HG03175 (cell line): ENCODE data around the gene WNK1.

Source experiments
- ATAC-seq: cut with Tn5 transposase; IDR thresholded peaks from one replicate; pipeline ENCODE4 v1.9.1; 2021; ENCODE audit warnings: mild to moderate bottlenecking, moderate library complexity; ENCODE audit not compliant: unreplicated experiment

WNK1 gene

DNA sequence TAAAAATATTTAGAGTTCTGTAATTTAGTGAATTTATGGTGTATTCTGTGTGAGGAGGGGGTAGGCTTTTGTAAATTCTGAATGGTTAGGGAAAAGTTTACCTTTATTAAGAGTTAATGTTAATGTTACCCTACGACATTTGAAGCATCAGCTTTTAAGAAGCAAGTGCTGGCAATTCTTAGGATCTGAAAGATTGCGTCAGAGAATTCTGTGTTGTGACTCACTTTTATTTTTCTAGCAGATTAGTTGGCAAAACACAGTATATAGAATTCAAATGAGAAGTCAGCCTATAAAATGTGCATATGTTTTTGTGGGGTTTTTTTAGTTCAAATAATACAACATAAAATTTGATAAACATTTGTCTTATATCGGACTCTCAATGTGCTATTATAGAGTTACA is 99.5 kb downstream of the WNK1 start:
- no peak for ATAC-seq

GRCh38 chr12:852864-853263 is 100.5 kb downstream of the WNK1 start:
- ATAC-seq = no peak

DNA sequence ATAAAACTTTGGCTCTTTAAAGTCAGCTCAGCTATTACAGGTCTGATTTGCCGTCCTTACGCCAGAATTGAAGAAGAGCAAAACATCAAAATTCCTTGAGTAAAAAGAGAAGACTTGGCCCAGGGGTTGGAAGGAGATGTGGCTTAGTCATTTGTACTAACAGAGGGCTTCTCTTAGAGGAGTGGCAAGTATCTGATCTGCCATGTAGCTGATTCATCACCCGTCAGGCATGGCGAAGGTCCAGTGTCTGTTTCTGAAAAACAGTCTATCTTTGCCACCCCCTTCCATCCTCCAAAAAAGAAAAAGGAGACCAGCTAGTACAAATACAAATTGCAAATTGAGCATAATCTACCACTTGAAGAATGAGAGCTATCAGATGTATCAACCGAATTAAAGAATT is 105.2 kb downstream of the WNK1 start:
- no peak for ATAC-seq

DNA sequence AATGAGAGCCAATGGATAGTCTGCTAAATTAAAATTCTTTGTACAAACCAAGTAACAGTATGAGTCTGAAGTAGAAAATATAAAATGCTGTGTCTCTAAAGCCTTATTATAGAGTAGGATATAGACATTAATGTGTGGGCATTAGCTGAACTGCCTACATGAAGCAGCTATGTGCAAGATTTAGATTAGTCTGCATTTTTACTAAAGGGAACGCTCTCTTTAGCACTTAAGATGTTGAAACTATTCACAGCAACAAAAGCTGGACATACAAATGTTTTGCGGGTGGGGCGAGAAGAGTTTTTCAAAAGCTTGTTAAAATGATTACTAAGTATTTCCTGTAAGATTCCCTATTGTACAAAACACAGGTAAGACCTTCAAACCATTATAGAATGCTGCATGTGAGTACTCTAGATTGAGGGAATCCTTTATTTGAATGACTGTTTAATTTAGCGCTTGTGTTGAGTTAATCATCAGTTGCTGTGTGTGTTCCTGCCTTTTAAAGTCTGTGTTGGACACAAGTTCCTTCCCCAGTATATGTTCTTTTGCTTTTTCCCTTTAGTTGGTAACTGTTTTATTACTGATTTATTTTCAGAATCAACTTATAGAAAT is 110.0 kb downstream of the WNK1 start:
- no peak for ATAC-seq

DNA sequence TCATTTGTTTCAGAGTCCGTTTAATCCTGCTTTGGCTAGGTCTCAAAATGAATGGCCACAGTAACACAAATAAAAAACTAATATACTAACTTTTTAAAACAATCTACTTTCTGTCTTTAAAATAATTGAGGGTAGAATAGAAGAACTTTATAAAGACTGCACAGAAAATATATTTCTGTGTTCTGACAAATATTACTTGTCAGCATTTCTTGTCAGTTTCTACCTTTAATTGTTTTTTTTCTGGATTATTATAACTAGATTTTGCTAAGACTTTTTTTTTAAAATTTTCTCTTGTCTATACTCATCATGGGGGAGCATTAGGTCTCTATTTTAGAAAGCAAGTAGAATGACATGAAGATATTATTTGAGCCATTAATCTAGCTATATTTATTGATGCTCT is 110.9 kb downstream of the WNK1 start:
- ATAC-seq = no peak

- ATAC-seq = no peak
These were observed 113.2 kb downstream of the WNK1 start for GRCh38 chr12:865614-866013.

- ATAC-seq = no peak
These were observed 115.5 kb downstream of the WNK1 start for GRCh38 chr12:867905-868304.

- no peak for ATAC-seq
These were observed 116.3 kb downstream of the WNK1 start for GRCh38 chr12:868722-869121.

GRCh38 chr12:870378-870777 is 118.0 kb downstream of the WNK1 start:
- no peak for ATAC-seq

- no peak for ATAC-seq
These were observed 121.6 kb downstream of the WNK1 start for GRCh38 chr12:873954-874353.

DNA sequence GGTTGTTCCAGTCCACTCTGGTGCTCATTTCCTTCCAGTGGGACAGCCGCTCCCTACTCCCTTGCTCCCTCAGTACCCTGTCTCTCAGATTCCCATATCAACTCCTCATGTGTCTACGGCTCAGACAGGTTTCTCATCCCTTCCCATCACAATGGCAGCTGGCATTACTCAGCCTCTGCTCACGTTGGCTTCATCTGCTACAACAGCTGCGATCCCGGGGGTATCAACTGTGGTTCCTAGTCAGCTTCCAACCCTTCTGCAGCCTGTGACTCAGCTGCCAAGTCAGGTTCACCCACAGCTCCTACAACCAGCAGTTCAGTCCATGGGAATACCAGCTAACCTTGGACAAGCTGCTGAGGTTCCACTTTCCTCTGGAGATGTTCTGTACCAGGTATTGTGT is 127.3 kb downstream of the WNK1 start:
- no peak for ATAC-seq

- no peak for ATAC-seq
These were observed 128.3 kb downstream of the WNK1 start for GRCh38 chr12:880656-881055.

DNA sequence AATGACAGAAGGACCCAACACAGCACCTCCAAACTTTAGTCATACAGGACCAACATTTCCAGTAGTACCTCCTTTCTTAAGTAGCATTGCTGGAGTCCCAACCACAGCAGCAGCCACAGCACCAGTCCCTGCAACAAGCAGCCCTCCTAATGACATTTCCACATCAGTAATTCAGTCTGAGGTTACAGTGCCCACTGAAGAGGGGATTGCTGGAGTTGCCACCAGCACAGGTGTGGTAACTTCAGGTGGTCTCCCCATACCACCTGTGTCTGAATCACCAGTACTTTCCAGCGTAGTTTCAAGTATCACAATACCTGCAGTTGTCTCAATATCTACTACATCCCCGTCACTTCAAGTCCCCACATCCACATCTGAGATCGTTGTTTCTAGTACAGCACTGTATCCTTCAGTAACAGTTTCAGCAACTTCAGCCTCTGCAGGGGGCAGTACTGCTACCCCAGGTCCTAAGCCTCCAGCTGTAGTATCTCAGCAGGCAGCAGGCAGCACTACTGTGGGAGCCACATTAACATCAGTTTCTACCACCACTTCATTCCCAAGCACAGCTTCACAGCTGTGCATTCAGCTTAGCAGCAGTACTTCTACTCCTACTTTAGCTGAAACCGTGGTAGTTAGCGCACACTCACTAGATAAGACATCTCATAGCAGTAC is 132.5 kb downstream of the WNK1 start:
- ATAC-seq = no peak

- no peak for ATAC-seq
These were observed 133.3 kb downstream of the WNK1 start for GRCh38 chr12:885701-886100.

DNA sequence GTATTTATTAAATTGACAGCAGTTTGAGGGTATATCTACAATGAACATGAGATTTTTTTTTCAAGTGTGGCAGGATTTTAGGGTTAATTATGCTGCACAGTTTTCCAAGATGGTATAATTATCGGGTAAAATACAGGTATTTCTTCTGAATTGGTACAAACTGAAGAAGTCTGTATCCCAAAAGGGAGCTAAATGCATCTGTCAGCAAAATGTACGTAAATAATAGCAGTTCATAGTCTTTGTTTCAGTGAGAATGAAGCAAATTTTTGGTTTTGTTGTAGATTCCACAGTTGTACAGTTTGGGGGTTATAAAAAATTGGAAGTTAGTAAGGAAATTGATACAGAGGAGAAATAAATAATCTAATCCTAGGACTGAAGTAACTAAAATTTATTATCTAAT is 133.8 kb downstream of the WNK1 start:
- ATAC-seq = no peak

DNA sequence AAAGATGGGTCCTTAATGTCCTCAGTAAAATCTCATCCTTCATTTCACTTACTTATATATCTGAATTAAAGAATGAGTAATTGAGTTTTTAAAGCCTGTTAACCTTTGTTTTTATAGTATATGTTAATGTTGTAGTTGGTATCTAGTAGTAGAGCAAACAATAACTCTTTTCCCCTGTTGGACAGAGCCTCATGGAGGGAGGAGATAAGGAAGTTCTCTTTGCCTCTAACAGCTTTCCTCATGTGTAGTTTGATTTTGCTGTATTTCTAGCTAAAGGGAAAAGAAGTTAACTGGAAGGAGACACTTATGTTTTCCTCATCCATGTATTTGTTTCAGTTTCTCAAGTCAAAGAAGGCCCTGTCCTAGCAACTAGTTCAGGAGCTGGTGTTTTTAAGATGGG is 141.8 kb downstream of the WNK1 start:
- no peak for ATAC-seq

GRCh38 chr12:896031-896430 is 143.7 kb downstream of the WNK1 start:
- ATAC-seq = no peak

- no peak for ATAC-seq
These were observed 145.0 kb downstream of the WNK1 start for GRCh38 chr12:897386-897785.

- ATAC-seq = no peak
These were observed 150.2 kb downstream of the WNK1 start for GRCh38 chr12:902581-902980.

GRCh38 chr12:903055-903454 is 150.7 kb downstream of the WNK1 start:
- ATAC-seq = no peak

DNA sequence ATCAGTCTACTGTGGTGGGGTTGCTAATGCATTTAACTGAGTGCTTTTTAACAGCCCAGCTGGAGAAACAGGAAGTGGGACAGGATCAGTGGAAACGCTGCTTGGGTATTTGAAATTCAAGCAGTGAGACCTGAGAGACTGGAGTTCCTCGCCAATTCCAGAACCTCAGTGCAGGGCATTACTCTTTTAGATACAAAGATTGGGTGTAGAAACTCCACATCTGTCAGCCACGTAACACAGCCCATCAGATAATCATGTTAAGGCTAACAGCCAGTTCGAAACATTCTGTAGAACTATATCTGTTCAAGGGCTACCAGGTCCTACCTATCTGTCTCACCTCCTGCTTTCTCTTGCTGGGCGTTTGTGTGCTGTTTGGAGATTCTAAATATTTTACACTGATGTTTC is 151.6 kb downstream of the WNK1 start:
- ATAC-seq = no peak

GRCh38 chr12:905261-906031 is 153.1 kb downstream of the WNK1 start:
- no peak for ATAC-seq
